Liver (tissue), 9 donors: ENCODE data around the gene KSR1. TPM values are rescaled to one million over a fixed set of nuclear protein-coding genes. Genes with fewer than 3 reads are reported as not detected.

ENCODE experiments used
- DNase-seq: peaks from one replicate; pipeline ENCODE4 v3.0.0-alpha.2; 2017; ENCODE audit warnings: low spot score
- H3K27ac ChIP-seq, 2 donors: one replicate each; pipeline ENCODE4 v1.7.0; 2013; ENCODE audit warnings: inconsistent platforms in 2 of 2, low read length in 2 of 2, control low read depth in 1 of 2, low read depth in 1 of 2, mild to moderate bottlenecking in 1 of 2
- H3K27me3 ChIP-seq, 4 donors: one replicate each; pipeline versions ENCODE4 v1.6.1 to v1.7.0; 2013; ENCODE audit warnings: low read length in 3 of 4, inconsistent platforms in 1 of 4, mild to moderate bottlenecking in 1 of 4, moderate library complexity in 1 of 4; ENCODE audit not compliant: control insufficient read depth in 4 of 4, insufficient read depth in 4 of 4
- H3K36me3 ChIP-seq, 4 donors: one replicate each; pipeline versions ENCODE4 v1.6.1 to v1.7.0; 2013; ENCODE audit warnings: low read length in 3 of 4, mild to moderate bottlenecking in 3 of 4, low read depth in 1 of 4, moderate library complexity in 1 of 4; ENCODE audit not compliant: control insufficient read depth in 4 of 4, insufficient read depth in 3 of 4
- H3K4me1 ChIP-seq, 4 donors: one replicate each; pipeline versions ENCODE4 v1.6.1 to v1.7.0; 2013; ENCODE audit warnings: low read length in 3 of 4, mild to moderate bottlenecking in 3 of 4, moderate library complexity in 1 of 4; ENCODE audit not compliant: control insufficient read depth in 4 of 4, insufficient read depth in 4 of 4
- H3K4me3 ChIP-seq, 3 donors: one replicate each; pipeline versions ENCODE4 v1.6.1 to v1.7.0; 2013; ENCODE audit warnings: low read length in 3 of 3, control low read depth in 1 of 3, low read depth in 1 of 3, mild to moderate bottlenecking in 1 of 3
- H3K9ac ChIP-seq, 2 donors: one replicate each; pipeline ENCODE4 v1.7.0; 2013; ENCODE audit warnings: low read length in 2 of 2, mild to moderate bottlenecking in 2 of 2, moderate library complexity in 2 of 2, control low read depth in 1 of 2, low read depth in 1 of 2
- H3K9me3 ChIP-seq, 4 donors: one replicate each; pipeline versions ENCODE4 v1.6.1 to v1.7.0; 2013; ENCODE audit warnings: low read length in 3 of 4; ENCODE audit not compliant: control insufficient read depth in 4 of 4
- ATF3 ChIP-seq: IDR thresholded peaks from 2 replicates; pipeline ENCODE4 v1.6.1; 2016; ENCODE audit warnings: antibody characterized with exemption
- CTCF ChIP-seq: fragments of 150-350 bp; IDR thresholded peaks from 2 replicates; pipeline ENCODE4 v1.5.1; 2017; ENCODE audit warnings: improper control_type of control experiment, low read depth, low read length; ENCODE audit not compliant: missing input control
- EGR1 ChIP-seq, 2 donors: IDR thresholded peaks; 2 replicates each; pipeline ENCODE4 v1.6.1; 2016 to 2018; ENCODE audit warnings: antibody characterized with exemption in 2 of 2, low read depth in 2 of 2
- FOXA1 ChIP-seq: IDR thresholded peaks from 2 replicates; pipeline ENCODE4 v1.6.1; 2016; ENCODE audit warnings: antibody characterized with exemption
- FOXA2 ChIP-seq: IDR thresholded peaks from 2 replicates; pipeline ENCODE4 v1.6.1; 2016; ENCODE audit warnings: antibody characterized with exemption
- GABPA ChIP-seq, 2 donors: IDR thresholded peaks in 1 of 2; conservative IDR thresholded peaks in 1 of 2; 2 replicates each; pipeline ENCODE4 v1.6.1; 2016; ENCODE audit warnings: antibody characterized with exemption in 2 of 2, mild to moderate bottlenecking in 1 of 2, moderate library complexity in 1 of 2
- HNF4A ChIP-seq, 2 donors: conservative IDR thresholded peaks; 2 replicates each; pipeline ENCODE4 v1.6.1; 2016; ENCODE audit warnings: antibody characterized with exemption in 2 of 2, mild to moderate bottlenecking in 2 of 2
- HNF4G ChIP-seq: IDR thresholded peaks from 2 replicates; pipeline ENCODE4 v1.6.1; 2016; ENCODE audit warnings: antibody characterized with exemption
- JUND ChIP-seq, 2 donors: IDR thresholded peaks; 2 replicates each; pipeline ENCODE4 v1.6.1; 2016; ENCODE audit warnings: antibody characterized with exemption in 2 of 2
- MAX ChIP-seq: IDR thresholded peaks from 2 replicates; pipeline ENCODE4 v1.6.1; 2016; ENCODE audit warnings: antibody characterized with exemption
- NR2F2 ChIP-seq: IDR thresholded peaks from 2 replicates; pipeline ENCODE4 v1.6.1; 2016; ENCODE audit warnings: antibody characterized with exemption
- RAD21 ChIP-seq, 2 donors: IDR thresholded peaks; 2 replicates each; pipeline ENCODE4 v1.6.1; 2016; ENCODE audit warnings: antibody characterized with exemption in 2 of 2, mild to moderate bottlenecking in 2 of 2
- REST ChIP-seq: IDR thresholded peaks from 2 replicates; pipeline ENCODE4 v1.6.1; 2016; ENCODE audit warnings: antibody characterized with exemption, mild to moderate bottlenecking
- RXRA ChIP-seq, 2 donors: IDR thresholded peaks; 2 replicates each; pipeline ENCODE4 v1.6.1; 2017 to 2018; ENCODE audit warnings: antibody characterized with exemption in 2 of 2, mild to moderate bottlenecking in 1 of 2
- SP1 ChIP-seq: IDR thresholded peaks from 2 replicates; pipeline ENCODE4 v1.6.1; 2018; ENCODE audit warnings: antibody characterized with exemption, mild to moderate bottlenecking
- YY1 ChIP-seq: IDR thresholded peaks from 2 replicates; pipeline ENCODE4 v1.6.1; 2016; ENCODE audit warnings: antibody characterized with exemption, mild to moderate bottlenecking
- ZBTB33 ChIP-seq: IDR thresholded peaks from 2 replicates; pipeline ENCODE4 v1.6.1; 2016; ENCODE audit warnings: antibody characterized with exemption
- WGBS: extraction: QIAGEN DNeasy Blood & Tissue Kit; methylation state at CpG from one replicate; pipeline ENCODE4 v1.1.7; 2013; 5-methylcytosine and 5-hydroxymethylcytosine counted together
- polyA plus RNA-seq, 2 donors: library from polyadenylated mRNA; stranded (reverse) in 1 of 2; unstranded in 1 of 2; fragments of 200-250 nt in 1 of 2; fragments of >200 nt in 1 of 2; fragmentation: Nextera tagmentation in 1 of 2; extraction: Ambion mirVana in 1 of 2; gene quantifications; one replicate each; pipeline versions ENCODE4 v1.2.1 to v1.2.3, GENCODE V29; 2013 to 2015
- total RNA-seq, 2 donors: library from RNA; depleted of rRNA; stranded (reverse); fragments of >200 nt; gene quantifications; one replicate each; pipeline ENCODE4 v1.2.3, GENCODE V29; 2014
- donor health status: healthy.
- donor health status: healthy.
- donor health status: healthy.
- donor health status: healthy.
- donor health status: healthy.

KSR1 gene
- total and polyA plus RNA-seq, 4 donors = 1.2 to 9.0 (median 4.1) TPM

GRCh38 chr17:27454089-27454488 lies 2.2 kb upstream of the KSR1 start:
- Histone ChIP-seq H3K27ac (no peak overlapping the region), H3K9ac (no peak overlapping the region), H3K36me3 (no peaks in the 10 kb centered on the region), H3K27me3 (no peaks in the 10 kb centered on the region), H3K4me3 (no peak overlapping the region), H3K4me1 (peaks cover 3 to 25% (median 19%) of the 10 kb centered on the region in 4 donors), H3K9me3 (no peaks in the 10 kb centered on the region)
- TF ChIP-seq REST (no peak), MAX (no peak), JUND (IDR thresholded peaks at IDR 0.05) (no peak), HNF4A (conservative IDR thresholded peaks at IDR 0.05) (no peak), HNF4G (no peak), ZBTB33 (no peak), SP1 (no peak), NR2F2 (no peak), CTCF (no peak), FOXA1 (no peak), ATF3 (no peak), RAD21 (IDR thresholded peaks at IDR 0.05) (no peak), RXRA (IDR thresholded peaks at IDR 0.05) (no peak), FOXA2 (no peak)
- no peak for DNase-seq
- 89% methylated on average over 4 of the region's 4 CpGs for WGBS

- 36% methylated on average over 12 of the region's 12 CpGs for WGBS
- no peak overlapping the region for H3K27ac ChIP-seq
- no peaks in the 10 kb centered on the region for H3K9me3 ChIP-seq
- H3K36me3 ChIP-seq = no peaks in the 10 kb centered on the region
- H3K27me3 ChIP-seq = no peaks in the 10 kb centered on the region
- H3K9ac ChIP-seq = no peak overlapping the region
- TF ChIP-seq ZBTB33 (no peak), RAD21 (IDR thresholded peaks at IDR 0.05) (no peak), JUND (IDR thresholded peaks at IDR 0.05) (no peak), REST (no peak), GABPA (IDR thresholded peaks at IDR 0.05 in 1 of 2, conservative IDR thresholded peaks at IDR 0.05 in 1 of 2) (no peak), YY1 (no peak), RXRA (IDR thresholded peaks at IDR 0.05) (no peak), HNF4A (conservative IDR thresholded peaks at IDR 0.05) (no peak), EGR1 (IDR thresholded peaks at IDR 0.05; ENCODE audit: low read depth in 2 of 2) (no peak), FOXA2 (no peak), HNF4G (no peak)
- peaks cover 3 to 37% (median 30%) of the 10 kb centered on the region in 4 donors for H3K4me1 ChIP-seq
- H3K4me3 ChIP-seq = peak overlapping the region in 1 of 3 donors; percentile 44
- no peak for DNase-seq
These were observed 873 bp upstream of the KSR1 start for GRCh38 chr17:27455236-27455913.
